ENCODE data around the gene SPATA13. TPM values are rescaled to one million over a fixed set of nuclear protein-coding genes. Genes with fewer than 3 reads are reported as not detected.
A peak's percentile ranks its signal among the peaks of the same experiment; 100 is the strongest.

SPATA13 gene
- total RNA-seq, 1 donor from 2014 or later = 8.4 TPM

- H3K36me3 ChIP-seq = no peaks in the 10 kb centered on the region
- H3K27ac ChIP-seq (replicated peaks) = peak overlapping the region; percentile 68
- H3K9me3 ChIP-seq (replicated peaks) = no peaks in the 10 kb centered on the region
- peaks cover 62% of the 10 kb centered on the region for H3K4me1 ChIP-seq
- no peak overlapping the region for H3K4me3 ChIP-seq
- no peak for DNase-seq
- intact Hi-C loops (cut with micrococcal nuclease) = loop anchor here (5.0 to 10.0 kb wide), 2 partner anchors 163 to 285 kb away; no protein-coding TSS in a partner anchor
- no peak for TF ChIP-seq CTCF (IDR thresholded peaks at IDR 0.05; ENCODE audit: borderline replicate concordance)
- H3K27me3 ChIP-seq (ENCODE audit: low read depth) = no peaks in the 10 kb centered on the region
Observed at GRCh38 chr13:24217601-24218281, 57.2 kb downstream of the SPATA13 start.

- Histone ChIP-seq H3K9me3 (replicated peaks) (no peaks in the 10 kb centered on the region), H3K36me3 (no peaks in the 10 kb centered on the region), H3K27me3 (ENCODE audit: low read depth) (no peaks in the 10 kb centered on the region), H3K27ac (replicated peaks) (peak overlapping the region; percentile 68), H3K4me1 (peaks cover 67% of the 10 kb centered on the region), H3K4me3 (no peak overlapping the region)
- intact Hi-C loops (cut with micrococcal nuclease) = loop anchor here (5.0 to 10.0 kb wide), 2 partner anchors 164 to 286 kb away; no protein-coding TSS in a partner anchor
- no peak for TF ChIP-seq CTCF (IDR thresholded peaks at IDR 0.05; ENCODE audit: borderline replicate concordance)
- DNase-seq = no peak
Observed at GRCh38 chr13:24218338-24218737, 57.8 kb downstream of the SPATA13 start.

- DNase-seq = no peak
- TF ChIP-seq CTCF (IDR thresholded peaks at IDR 0.05; ENCODE audit: borderline replicate concordance) = no peak
- intact Hi-C loops (cut with micrococcal nuclease) = loop anchor here (5.0 to 10.0 kb wide), 2 partner anchors 164 to 287 kb away; no protein-coding TSS in a partner anchor
- H3K4me1 ChIP-seq = peaks cover 73% of the 10 kb centered on the region
- peak overlapping the region; percentile 68 for H3K27ac ChIP-seq (replicated peaks)
- H3K27me3 ChIP-seq (ENCODE audit: low read depth) = no peaks in the 10 kb centered on the region
- H3K9me3 ChIP-seq (replicated peaks) = no peaks in the 10 kb centered on the region
- no peaks in the 10 kb centered on the region for H3K36me3 ChIP-seq
- no peak overlapping the region for H3K4me3 ChIP-seq
Observed at GRCh38 chr13:24218977-24219376, 58.5 kb downstream of the SPATA13 start.

- Histone ChIP-seq H3K9me3 (replicated peaks) (no peaks in the 10 kb centered on the region), H3K4me1 (peaks cover 75% of the 10 kb centered on the region), H3K4me3 (no peak overlapping the region), H3K36me3 (no peaks in the 10 kb centered on the region), H3K27me3 (ENCODE audit: low read depth) (no peaks in the 10 kb centered on the region), H3K27ac (replicated peaks) (peak overlapping the region; percentile 68)
- TF ChIP-seq CTCF (IDR thresholded peaks at IDR 0.05; ENCODE audit: borderline replicate concordance) = peak; percentile 81
- intact Hi-C loops (cut with micrococcal nuclease) = no loop called here
- DNase-seq = no peak
Observed at GRCh38 chr13:24220086-24220703, 59.7 kb downstream of the SPATA13 start.

GRCh38 chr13:24221007-24221406 is 60.5 kb downstream of the SPATA13 start:
- intact Hi-C loops (cut with micrococcal nuclease) = no loop called here
- Histone ChIP-seq H3K4me3 (no peak overlapping the region), H3K4me1 (peaks cover 68% of the 10 kb centered on the region), H3K36me3 (no peaks in the 10 kb centered on the region), H3K9me3 (replicated peaks) (no peaks in the 10 kb centered on the region), H3K27me3 (ENCODE audit: low read depth) (no peaks in the 10 kb centered on the region), H3K27ac (replicated peaks) (no peak overlapping the region)
- TF ChIP-seq CTCF (IDR thresholded peaks at IDR 0.05; ENCODE audit: borderline replicate concordance) = no peak
- DNase-seq = no peak

Data from left ventricle myocardium inferior (tissue), 1 donor.